HepG2 (cell line): ENCODE measurements around the gene CFAP92. TPM values are rescaled to one million over a fixed set of nuclear protein-coding genes. Genes with fewer than 3 reads are reported as not detected.
A peak's percentile ranks its signal among the peaks of the same experiment; 100 is the strongest.

ENCODE experiments used
- ATAC-seq: fragments of 200-7000 bp; cut with Tn5 transposase; 3 replicates; pipeline ENCODE4 v1.9.1; 2020; ENCODE audit warnings: mild to moderate bottlenecking, moderate library complexity
- BruUV-seq: library from RNA; stranded (reverse); fragments of 400-500 nt; replicated peaks from 2 replicates; lab custom pipeline; 2021; lab: Mats Ljungman, UMichigan
- CTCF ChIA-PET: fragments of 300-600 bp; formaldehyde crosslinking; extraction: SDS; loops from one replicate; lab custom pipeline; 2021; ENCODE audit warnings: low total read pairs, inconsistent platforms, low intra/inter-chr PET ratio; lab: Yijun Ruan, JAX
- POLR2A ChIA-PET: fragments of 350-600 bp; sonication (Branson Sonifier 250); formaldehyde crosslinking; loops from one replicate; lab custom pipeline; 2020; ENCODE audit warnings: antibody characterized with exemption, inconsistent platforms; lab: Yijun Ruan, JAX
- DNase-seq: peaks from one replicate; pipeline ENCODE4 v3.0.0-alpha.2; 2015; ENCODE audit warnings: low spot score
- FAIRE-seq: peaks from 3 replicates; lab custom pipeline; 2011; peaks lifted over from hg19 to GRCh38; lab: Jason Lieb, UNC
- H2AFZ ChIP-seq: one replicate; pipeline ENCODE4 v1.6.1; 2011; ENCODE audit warnings: low read length, inconsistent platforms
- H3K27ac ChIP-seq: fragments of 300-600 bp; 3 replicates; pipeline ENCODE4 v1.8.0; 2011; ENCODE audit warnings: mixed run types, mild to moderate bottlenecking, mixed read lengths, low read length, inconsistent platforms; ENCODE audit not compliant: insufficient read depth; ENCODE audit errors: extremely low read length
- H3K27me3 ChIP-seq, 2 experiments: fragments of 200-600 bp in 1 of 2; 2 replicates in 1 of 2; 3 replicates in 1 of 2; pipeline versions ENCODE4 v1.6.0 to v1.8.0; 2011; ENCODE audit warnings: low read length in 2 of 2, mild to moderate bottlenecking in 2 of 2, moderate library complexity in 2 of 2, inconsistent platforms in 1 of 2; ENCODE audit not compliant: insufficient read depth in 2 of 2, control insufficient read depth in 1 of 2
- H3K36me3 ChIP-seq, 2 experiments: fragments of 200-600 bp in 1 of 2; replicated peaks in 1 of 2; 2 replicates in 1 of 2; 3 replicates in 1 of 2; pipeline versions ENCODE4 v1.5.1 to v1.8.0; 2011; ENCODE audit warnings: low read length in 2 of 2, inconsistent platforms in 1 of 2; ENCODE audit not compliant: insufficient read depth in 2 of 2, control insufficient read depth in 1 of 2
- H3K4me1 ChIP-seq: 2 replicates; pipeline ENCODE4 v1.5.1; 2012; ENCODE audit warnings: low read length, inconsistent platforms; ENCODE audit not compliant: insufficient read depth
- H3K4me2 ChIP-seq: 2 replicates; pipeline ENCODE4 v1.6.0; 2011; ENCODE audit warnings: low read depth, low read length, inconsistent platforms
- H3K4me3 ChIP-seq, 3 experiments: fragments of 200-600 bp in 1 of 3; sonication (generic), shearing (Covaris generic) in 1 of 3; replicated peaks in 1 of 3; 2 replicates each; pipeline ENCODE4 v1.5.1; 2011 to 2016; ENCODE audit warnings: low read length in 3 of 3, inconsistent platforms in 2 of 3, low read depth in 2 of 3, mild to moderate bottlenecking in 2 of 3, control low read depth in 1 of 3, mixed read lengths in 1 of 3; ENCODE audit not compliant: insufficient read depth in 1 of 3
- H3K79me2 ChIP-seq: one replicate; pipeline ENCODE4 v1.6.1; 2011; ENCODE audit warnings: low read length, inconsistent platforms; ENCODE audit not compliant: insufficient read depth
- H3K9ac ChIP-seq: 2 replicates; pipeline ENCODE4 v1.6.0; 2011; ENCODE audit warnings: mild to moderate bottlenecking, low read depth, low read length, inconsistent platforms; ENCODE audit not compliant: insufficient read depth
- H3K9me3 ChIP-seq: 2 replicates; pipeline ENCODE4 v1.5.1; 2012; ENCODE audit warnings: mild to moderate bottlenecking, low read length
- H4K20me1 ChIP-seq: 2 replicates; pipeline ENCODE4 v1.6.0; 2011; ENCODE audit warnings: inconsistent platforms, mild to moderate bottlenecking, low read length, moderate library complexity; ENCODE audit not compliant: insufficient read depth
- FOXA1 ChIP-seq, 2 experiments: fragments of 450-650 bp in 1 of 2; sonication (generic) in 1 of 2; formaldehyde crosslinking in 1 of 2; IDR thresholded peaks; 2 replicates each; pipeline versions ENCODE4 v1.4.0 to v1.6.1; 2016 to 2020; ENCODE audit warnings: missing genetic modification reagents in 1 of 2
- FOXA3 ChIP-seq: IDR thresholded peaks from 2 replicates; pipeline ENCODE4 v1.6.1; 2016; ENCODE audit warnings: missing genetic modification reagents, missing compliant biosample characterization
- FOXM1 ChIP-seq: sonication (generic); formaldehyde crosslinking; IDR thresholded peaks from 2 replicates; pipeline ENCODE4 v1.5.0; 2020; ENCODE audit warnings: missing genetic modification reagents
- NAIF1 ChIP-seq: sonication (generic); formaldehyde crosslinking; IDR thresholded peaks from 2 replicates; pipeline ENCODE4 v1.5.0; 2020; ENCODE audit warnings: mild to moderate bottlenecking, missing genetic modification reagents, borderline replicate concordance
- NCOA1 ChIP-seq: sonication (generic); formaldehyde crosslinking; IDR thresholded peaks from 2 replicates; pipeline ENCODE4 v1.9.0; 2021; ENCODE audit warnings: missing genetic modification reagents
- NFKB2 ChIP-seq: sonication (generic); formaldehyde crosslinking; IDR thresholded peaks from 2 replicates; pipeline ENCODE4 v1.4.0; 2020; ENCODE audit warnings: missing genetic modification reagents, borderline replicate concordance
- ZFYVE20 ChIP-seq: sonication (generic); formaldehyde crosslinking; IDR thresholded peaks from 2 replicates; pipeline ENCODE4 v1.8.0; 2023; ENCODE audit warnings: low read depth, mild to moderate bottlenecking, moderate library complexity, missing genetic modification reagents, borderline replicate concordance
- ZNF260 ChIP-seq: sonication (generic); formaldehyde crosslinking; IDR thresholded peaks from 2 replicates; pipeline ENCODE4 v1.4.0; 2020; ENCODE audit warnings: missing genetic modification reagents, low read depth, mild to moderate bottlenecking, borderline replicate concordance
- ZNF263 ChIP-seq: sonication (generic); formaldehyde crosslinking; IDR thresholded peaks from 2 replicates; pipeline ENCODE4 v1.4.0; 2020; ENCODE audit warnings: missing genetic modification reagents
- WGBS: methylation state at CpG from one replicate; pipeline ENCODE4 v1.1.6; 2017; ENCODE audit warnings: low lambda C conversion rate; 5-methylcytosine and 5-hydroxymethylcytosine counted together
- in situ Hi-C: cut with HindIII; loops from 2 replicates; pipeline ENCODE4 v1.10.0; 2017; ENCODE audit warnings: low pct_unique_long_range_greater_than_20kb; ENCODE audit not compliant: extremely low pct_ligation_motif_present
- intact Hi-C: fragments of 100-400 bp; cut with micrococcal nuclease; formaldehyde crosslinking; loops from one replicate; pipeline ENCODE4 v1.10.0; 2022; ENCODE audit not compliant: unreplicated experiment
- polyA plus RNA-seq, 8 experiments: library from polyadenylated mRNA; depleted of rRNA in 3 of 8; stranded (reverse) in 7 of 8; unstranded in 1 of 8; fragments of >200 nt; fragmentation: Illumina TruSeq in 4 of 8; extraction: Trizol in 4 of 8; gene quantifications; 2 replicates each; pipeline versions ENCODE4 v1.2.1 to v1.2.3, GENCODE V29; 2011 to 2016; ENCODE audit warnings: low read depth in 4 of 8, missing spikeins in 1 of 8, mixed read lengths in 1 of 8; ENCODE audit not compliant: insufficient read depth in 1 of 8
- total RNA-seq, 5 experiments: library from RNA; depleted of rRNA; stranded (reverse); fragments of >200 nt; fragmentation: Illumina TruSeq; extraction: Trizol; gene quantifications; 2 replicates each; pipeline ENCODE4 v1.2.3, GENCODE V29; 2016; ENCODE audit warnings: low read depth in 1 of 5
- TF ChIP-seq, protein P1 (sequence below): sonication (generic); formaldehyde crosslinking; IDR thresholded peaks from 2 replicates; pipeline ENCODE4 v1.4.0; 2020; ENCODE audit warnings: mild to moderate bottlenecking, missing genetic modification reagents
- TF ChIP-seq, protein P2 (sequence below): sonication (generic); formaldehyde crosslinking; IDR thresholded peaks from 2 replicates; pipeline ENCODE4 v1.4.0; 2020; ENCODE audit warnings: missing genetic modification reagents, borderline replicate concordance
- TF ChIP-seq, protein P3 (sequence below): sonication (generic); formaldehyde crosslinking; IDR thresholded peaks from 2 replicates; pipeline ENCODE4 v1.5.0; 2020; ENCODE audit warnings: mild to moderate bottlenecking, missing genetic modification reagents
- TF ChIP-seq, protein P4 (sequence below): sonication (generic); formaldehyde crosslinking; IDR thresholded peaks from 2 replicates; pipeline ENCODE4 v1.8.1; 2023; ENCODE audit warnings: mild to moderate bottlenecking, moderate library complexity, missing genetic modification reagents

CFAP92 gene
- total and polyA plus RNA-seq, 2 of the 13 experiments (the other 11 are each of a cell fraction or from before 2014, with no cell fraction given) = 0.18 to 0.46 TPM

DNA sequence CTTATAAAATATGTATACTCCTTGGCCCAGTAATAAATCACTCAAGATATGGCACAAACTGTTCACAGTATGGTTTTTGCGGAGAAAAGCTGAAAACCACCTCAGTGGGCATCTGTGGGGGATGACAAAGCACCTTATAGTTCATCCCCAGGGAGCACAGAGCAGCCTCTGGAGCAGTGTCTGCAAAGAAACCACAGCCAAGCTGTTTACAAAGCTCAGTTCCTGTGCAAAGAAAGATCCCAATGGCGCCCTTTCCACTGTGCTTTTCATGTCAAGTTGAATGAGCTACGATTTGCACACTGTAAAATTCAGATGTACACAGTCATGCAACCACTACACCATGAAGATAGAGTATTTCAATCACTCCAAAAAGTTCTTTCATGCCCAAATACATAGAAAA is 4.7 kb upstream of the CFAP92 start:
- H3K36me3 ChIP-seq = no peaks in the 10 kb centered on the region; a peak in 1 of 5 replicates
- no peaks in the 10 kb centered on the region for H3K79me2 ChIP-seq
- FAIRE-seq (peak; percentile 40), DNase-seq (no peak), ATAC-seq (peak; percentile 13; the same call in 1 of the 3 replicates)
- no peaks in the 10 kb centered on the region for H4K20me1 ChIP-seq
- no peak overlapping the region; a peak in 2 of 6 replicates for H3K4me3 ChIP-seq
- no TSS peak for BruUV-seq
- CTCF ChIA-PET = no interaction called here
- no peak overlapping the region for H3K27ac ChIP-seq
- 13% methylated on average over 3 of the region's 3 CpGs for WGBS
- H3K4me1 ChIP-seq = peaks cover 28% of the 10 kb centered on the region
- peak overlapping the region; percentile 66 for H3K4me2 ChIP-seq
- intact Hi-C loops = no loop called here
- H2AFZ ChIP-seq = no peak overlapping the region
- TF ChIP-seq NCOA1 (no peak), FOXA1 (IDR thresholded peaks at IDR 0.05) (no peak), FOXA1 (CRISPR knock-in tag; IDR thresholded peaks at IDR 0.05) (peak; percentile 55), ZFYVE20 (CRISPR knock-in tag) (no peak), NFKB2 (no peak), FOXA3 (peak; percentile 62), ZNF260 (CRISPR knock-in tag) (no peak), ZNF263 (CRISPR knock-in tag) (peak; percentile 90), NAIF1 (CRISPR knock-in tag) (no peak), FOXM1 (CRISPR knock-in tag) (no peak)
- TF ChIP-seq, protein P1, sequence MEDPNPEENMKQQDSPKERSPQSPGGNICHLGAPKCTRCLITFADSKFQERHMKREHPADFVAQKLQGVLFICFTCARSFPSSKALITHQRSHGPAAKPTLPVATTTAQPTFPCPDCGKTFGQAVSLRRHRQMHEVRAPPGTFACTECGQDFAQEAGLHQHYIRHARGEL (CRISPR knock-in tag) = no peak
- TF ChIP-seq, protein P2, sequence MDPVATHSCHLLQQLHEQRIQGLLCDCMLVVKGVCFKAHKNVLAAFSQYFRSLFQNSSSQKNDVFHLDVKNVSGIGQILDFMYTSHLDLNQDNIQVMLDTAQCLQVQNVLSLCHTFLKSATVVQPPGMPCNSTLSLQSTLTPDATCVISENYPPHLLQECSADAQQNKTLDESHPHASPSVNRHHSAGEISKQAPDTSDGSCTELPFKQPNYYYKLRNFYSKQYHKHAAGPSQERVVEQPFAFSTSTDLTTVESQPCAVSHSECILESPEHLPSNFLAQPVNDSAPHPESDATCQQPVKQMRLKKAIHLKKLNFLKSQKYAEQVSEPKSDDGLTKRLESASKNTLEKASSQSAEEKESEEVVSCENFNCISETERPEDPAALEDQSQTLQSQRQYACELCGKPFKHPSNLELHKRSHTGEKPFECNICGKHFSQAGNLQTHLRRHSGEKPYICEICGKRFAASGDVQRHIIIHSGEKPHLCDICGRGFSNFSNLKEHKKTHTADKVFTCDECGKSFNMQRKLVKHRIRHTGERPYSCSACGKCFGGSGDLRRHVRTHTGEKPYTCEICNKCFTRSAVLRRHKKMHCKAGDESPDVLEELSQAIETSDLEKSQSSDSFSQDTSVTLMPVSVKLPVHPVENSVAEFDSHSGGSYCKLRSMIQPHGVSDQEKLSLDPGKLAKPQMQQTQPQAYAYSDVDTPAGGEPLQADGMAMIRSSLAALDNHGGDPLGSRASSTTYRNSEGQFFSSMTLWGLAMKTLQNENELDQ = no peak
- TF ChIP-seq, protein P3, sequence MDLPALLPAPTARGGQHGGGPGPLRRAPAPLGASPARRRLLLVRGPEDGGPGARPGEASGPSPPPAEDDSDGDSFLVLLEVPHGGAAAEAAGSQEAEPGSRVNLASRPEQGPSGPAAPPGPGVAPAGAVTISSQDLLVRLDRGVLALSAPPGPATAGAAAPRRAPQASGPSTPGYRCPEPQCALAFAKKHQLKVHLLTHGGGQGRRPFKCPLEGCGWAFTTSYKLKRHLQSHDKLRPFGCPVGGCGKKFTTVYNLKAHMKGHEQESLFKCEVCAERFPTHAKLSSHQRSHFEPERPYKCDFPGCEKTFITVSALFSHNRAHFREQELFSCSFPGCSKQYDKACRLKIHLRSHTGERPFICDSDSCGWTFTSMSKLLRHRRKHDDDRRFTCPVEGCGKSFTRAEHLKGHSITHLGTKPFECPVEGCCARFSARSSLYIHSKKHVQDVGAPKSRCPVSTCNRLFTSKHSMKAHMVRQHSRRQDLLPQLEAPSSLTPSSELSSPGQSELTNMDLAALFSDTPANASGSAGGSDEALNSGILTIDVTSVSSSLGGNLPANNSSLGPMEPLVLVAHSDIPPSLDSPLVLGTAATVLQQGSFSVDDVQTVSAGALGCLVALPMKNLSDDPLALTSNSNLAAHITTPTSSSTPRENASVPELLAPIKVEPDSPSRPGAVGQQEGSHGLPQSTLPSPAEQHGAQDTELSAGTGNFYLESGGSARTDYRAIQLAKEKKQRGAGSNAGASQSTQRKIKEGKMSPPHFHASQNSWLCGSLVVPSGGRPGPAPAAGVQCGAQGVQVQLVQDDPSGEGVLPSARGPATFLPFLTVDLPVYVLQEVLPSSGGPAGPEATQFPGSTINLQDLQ (CRISPR knock-in tag) = no peak
- TF ChIP-seq, protein P4, sequence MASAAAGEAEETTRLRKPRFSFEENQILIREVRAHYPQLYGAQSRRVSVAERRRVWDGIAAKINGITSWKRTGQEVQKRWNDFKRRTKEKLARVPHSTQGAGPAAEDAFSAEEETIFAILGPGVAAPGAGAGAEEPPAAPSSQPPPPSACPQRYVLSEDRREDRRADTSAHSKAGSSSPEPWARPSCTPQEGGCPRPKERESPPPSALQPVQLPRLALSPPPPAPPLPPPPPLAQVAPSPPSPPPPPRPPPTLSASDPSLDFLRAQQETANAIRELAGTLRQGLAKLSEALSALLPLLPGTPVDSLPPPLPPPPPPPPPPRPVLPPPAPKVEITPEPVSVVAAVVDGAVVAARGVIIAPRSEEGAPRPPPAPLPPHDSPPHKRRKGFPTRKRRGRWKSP = peak; percentile 34; the same call in 1 of the 2 replicates
- POLR2A ChIA-PET = interaction anchor here (1.2 kb wide), 2 partner anchors 123 to 318 kb away, joined by 4 read pairs; partner anchors contain the start of gene RAB43
- in situ Hi-C loops = no loop called here
- H3K9me3 ChIP-seq = no peaks in the 10 kb centered on the region
- H3K27me3 ChIP-seq = peaks cover 1 to 56% of the 10 kb centered on the region in 2 experiments
- H3K9ac ChIP-seq = no peak overlapping the region
